GM19467 (cell line): Measurements from ENCODE around the gene PTPRU.
A peak's percentile ranks its signal among the peaks of the same experiment; 100 is the strongest.

Experiments
- ATAC-seq: cut with Tn5 transposase; IDR thresholded peaks from one replicate; pipeline ENCODE4 v1.9.1; 2021; ENCODE audit warnings: mild to moderate bottlenecking, moderate library complexity; ENCODE audit not compliant: unreplicated experiment

PTPRU gene

GRCh38 chr1:29235955-29236711, at the start of gene PTPRU:
PTPRU (plus strand) TSS chr1:29236522; CDS start chr1:29236645, 123 bp downstream.
- ATAC-seq: peak; percentile 60

GRCh38 chr1:29186707-29187106, 49.6 kb upstream of the PTPRU start:
- ATAC-seq: no peak

DNA sequence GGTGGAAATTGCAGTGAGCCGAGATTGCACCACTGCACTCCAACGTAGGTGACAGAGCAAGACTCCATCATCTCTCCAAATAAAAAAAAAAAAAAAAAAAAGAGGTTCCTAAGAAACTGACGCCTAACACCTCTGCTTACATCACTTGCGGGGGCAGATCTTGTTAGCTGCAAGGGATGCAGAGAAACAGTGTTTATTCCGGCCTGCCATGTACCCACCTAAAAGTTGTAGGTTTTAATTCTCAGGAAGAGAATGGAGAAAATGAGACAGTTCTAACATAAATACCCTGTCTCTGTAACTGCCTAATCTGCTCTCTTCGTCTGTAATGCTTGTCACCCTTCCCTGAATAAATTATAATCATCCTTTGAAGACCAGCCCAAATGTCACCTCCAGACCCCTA, 45.6 kb upstream of the PTPRU start:
- no peak for ATAC-seq

- ATAC-seq: no peak
These were observed 42.4 kb upstream of the PTPRU start for GRCh38 chr1:29193879-29194455.

DNA sequence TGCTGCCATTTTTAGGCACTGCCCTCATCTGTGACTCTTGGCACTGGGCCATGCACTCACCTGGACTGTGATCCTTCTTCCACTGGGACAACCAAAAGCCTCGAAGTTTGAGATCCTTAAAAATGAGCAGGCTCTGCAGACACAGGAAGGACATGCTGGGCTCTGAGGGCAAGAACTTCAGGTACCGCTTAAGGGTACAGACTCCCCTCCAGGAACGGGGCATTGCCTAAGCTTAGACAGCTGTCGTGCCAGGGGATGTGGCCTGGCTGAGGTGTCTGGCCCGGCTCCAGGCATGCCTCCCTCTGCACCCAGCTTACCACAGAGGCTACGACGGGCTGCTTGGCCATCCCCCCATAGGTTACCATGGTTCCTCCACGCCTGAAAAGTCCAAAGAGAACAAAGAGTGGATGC, 40.4 kb upstream of the PTPRU start:
- ATAC-seq: no peak

DNA sequence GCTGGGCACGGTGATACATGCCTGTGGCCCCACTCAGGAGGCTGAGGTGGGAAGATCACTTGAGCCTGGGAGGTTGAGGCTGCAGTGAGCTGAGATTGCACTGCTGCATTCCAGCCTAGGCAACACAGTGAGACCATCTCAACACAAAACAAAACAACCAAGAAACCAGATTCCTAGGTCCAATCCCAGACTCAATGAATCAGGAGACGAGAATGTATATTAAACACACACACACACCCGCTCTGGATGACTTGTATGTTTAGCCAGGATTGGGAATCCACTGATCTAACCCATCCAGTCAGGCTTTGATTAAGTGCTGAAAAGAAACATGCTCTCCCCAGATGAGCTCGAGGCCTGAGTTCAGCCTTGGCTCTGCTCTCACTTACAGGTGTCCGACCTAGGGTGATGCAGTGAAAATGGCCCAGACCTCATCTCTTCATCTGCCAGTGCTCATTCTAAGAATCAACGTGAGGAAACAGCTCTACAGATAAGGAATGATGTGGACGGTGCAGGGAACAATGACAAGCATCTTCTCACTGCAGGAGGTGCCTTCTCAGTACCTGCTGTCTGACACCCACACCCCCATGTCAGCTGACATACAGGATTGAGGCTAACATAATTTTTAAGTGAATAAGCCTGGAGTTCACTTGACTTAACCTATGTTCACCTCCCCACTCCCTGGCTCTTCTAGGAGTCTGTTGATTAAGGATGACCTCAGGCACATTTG, 39.3 kb upstream of the PTPRU start:
- ATAC-seq: no peak

GRCh38 chr1:29197590-29197924, 38.8 kb upstream of the PTPRU start:
- ATAC-seq: no peak

DNA sequence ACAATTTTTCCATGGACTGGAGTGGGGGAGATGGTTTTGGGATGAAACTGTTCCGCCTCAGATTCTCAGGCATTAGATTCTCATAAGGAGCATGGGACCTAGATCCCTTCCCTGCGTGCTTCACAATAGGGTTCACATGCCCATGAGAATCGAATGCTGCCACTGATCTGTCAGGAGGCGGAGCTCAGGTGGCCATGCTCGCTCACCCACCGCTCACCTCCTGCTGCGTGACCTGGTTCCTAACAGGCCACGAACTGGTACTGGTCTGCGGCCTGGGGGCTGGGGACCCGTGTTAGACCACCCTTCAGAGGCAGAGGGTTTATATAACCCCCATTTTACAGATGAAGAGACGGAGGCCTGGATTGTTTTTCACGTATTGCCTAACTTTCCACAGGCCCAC, 38.3 kb upstream of the PTPRU start:
- ATAC-seq: no peak

DNA sequence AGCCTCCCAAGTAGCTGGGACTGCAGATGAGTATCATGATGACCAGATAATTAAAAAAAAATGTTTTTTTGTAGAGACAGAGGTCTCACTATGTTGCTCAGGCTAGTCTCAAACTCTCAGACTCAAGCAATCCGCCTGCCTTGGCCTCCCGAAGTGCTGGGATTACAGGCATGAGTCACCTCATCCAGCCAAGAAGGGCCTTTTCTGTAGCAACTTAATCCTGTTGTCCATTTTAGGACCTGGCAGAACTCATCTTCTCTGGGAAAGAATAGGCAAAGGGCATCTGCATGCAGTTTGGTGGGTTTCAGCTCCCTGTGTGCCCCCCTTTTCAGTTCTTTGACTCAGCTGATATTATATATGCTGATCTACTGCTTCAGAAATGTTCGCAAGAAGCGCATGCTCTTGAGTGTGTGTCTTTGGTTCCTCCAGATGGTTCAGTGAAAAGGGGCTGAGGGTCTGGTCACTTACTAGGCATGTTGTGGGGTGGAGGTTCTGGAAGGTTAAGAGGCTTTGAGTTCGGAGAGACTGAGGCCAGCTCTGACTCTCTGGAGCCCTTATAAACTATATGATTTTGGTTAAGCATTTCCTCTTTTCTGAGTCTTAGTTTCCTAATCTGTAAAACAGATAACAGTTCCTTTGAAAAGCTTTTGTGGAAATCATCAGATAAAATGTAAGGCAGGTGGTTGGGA, 35.3 kb upstream of the PTPRU start:
- no peak for ATAC-seq

DNA sequence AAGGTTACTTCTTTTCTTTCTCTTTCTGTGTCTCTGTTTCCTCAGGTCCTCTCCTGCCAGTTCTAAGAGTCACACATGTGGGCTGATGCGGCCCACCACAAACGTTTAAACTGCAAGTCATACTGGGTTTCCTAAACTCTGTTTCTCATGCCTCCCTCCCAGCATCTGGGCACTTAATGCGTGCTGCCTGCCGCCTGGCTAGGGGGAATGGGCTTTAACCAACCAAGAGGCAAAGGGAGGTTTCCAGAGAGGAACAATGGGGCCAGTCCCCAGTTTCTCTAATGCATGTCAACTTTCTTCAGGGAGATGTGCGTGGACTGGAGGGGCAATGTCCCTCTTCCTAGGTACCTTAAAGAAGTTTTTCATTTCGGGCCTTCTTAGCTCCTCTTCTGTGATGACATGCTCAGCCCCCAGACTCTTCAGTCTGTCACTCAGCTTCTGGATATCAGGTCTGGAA, 34.7 kb upstream of the PTPRU start:
- ATAC-seq: no peak

GRCh38 chr1:29202053-29202452, 34.3 kb upstream of the PTPRU start:
- no peak for ATAC-seq

GRCh38 chr1:29202584-29203340, 33.6 kb upstream of the PTPRU start:
- ATAC-seq: peak; percentile 56

GRCh38 chr1:29208442-29208841, 27.9 kb upstream of the PTPRU start:
- ATAC-seq: no peak

DNA sequence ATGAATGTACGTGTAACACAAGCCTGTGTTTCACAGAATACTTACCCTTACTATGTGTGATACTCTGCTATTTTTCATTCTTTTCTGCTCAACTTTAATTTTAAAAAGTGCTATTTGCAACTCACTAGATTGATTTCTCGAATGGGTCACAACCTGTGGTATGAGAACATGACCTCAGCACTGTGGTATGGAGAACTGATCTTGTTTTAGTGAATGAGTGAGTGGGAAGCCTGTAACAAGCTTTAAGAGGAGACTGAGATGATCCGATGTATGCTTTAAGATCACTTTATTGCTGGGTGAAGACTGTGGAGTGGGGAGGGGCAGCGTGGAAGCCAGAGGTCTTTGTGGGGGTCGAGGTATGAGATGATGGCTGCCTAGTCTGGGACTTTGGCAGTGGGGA, 27.1 kb upstream of the PTPRU start:
- ATAC-seq: no peak

DNA sequence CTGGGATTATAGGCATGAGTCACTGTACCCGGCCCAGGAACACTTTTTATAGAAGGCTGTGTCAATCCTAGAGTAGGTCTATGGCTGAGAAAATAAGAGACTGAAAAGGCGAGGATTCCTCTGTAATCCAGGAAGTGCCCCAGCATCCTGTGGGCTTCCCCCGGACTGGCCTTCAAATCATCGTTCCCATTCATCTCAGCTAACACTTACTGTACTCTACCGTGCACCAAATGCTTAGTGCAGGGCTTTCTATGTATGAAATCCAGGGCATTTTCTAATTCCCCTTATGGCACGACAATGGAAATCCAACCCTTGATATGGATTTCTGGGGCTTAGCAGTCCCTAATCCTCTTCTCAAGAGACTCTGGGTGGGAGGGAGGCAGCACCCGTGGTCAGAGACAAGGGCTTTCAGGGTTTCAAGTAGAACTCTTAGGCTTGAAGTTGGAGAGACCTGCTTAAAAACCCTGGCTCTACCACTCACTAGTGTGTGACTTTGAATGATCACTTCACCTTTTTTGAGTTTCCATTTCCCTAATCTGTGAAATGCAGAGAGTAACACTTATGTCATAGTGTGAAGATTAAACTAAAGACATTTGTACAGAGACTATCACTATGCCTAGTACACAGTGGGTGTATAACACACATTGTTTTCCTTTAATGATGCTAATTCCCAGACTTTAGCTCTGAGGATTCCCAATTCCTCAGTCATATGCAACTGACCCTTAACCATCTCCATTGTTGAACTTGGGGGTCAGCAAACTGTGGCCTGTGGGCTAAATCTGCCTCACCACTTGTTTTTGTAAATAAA, 25.8 kb upstream of the PTPRU start:
- no peak for ATAC-seq

GRCh38 chr1:29211086-29212030, 25.0 kb upstream of the PTPRU start:
- ATAC-seq: no peak

- no peak for ATAC-seq
These were observed 23.3 kb upstream of the PTPRU start for GRCh38 chr1:29213055-29213454.

DNA sequence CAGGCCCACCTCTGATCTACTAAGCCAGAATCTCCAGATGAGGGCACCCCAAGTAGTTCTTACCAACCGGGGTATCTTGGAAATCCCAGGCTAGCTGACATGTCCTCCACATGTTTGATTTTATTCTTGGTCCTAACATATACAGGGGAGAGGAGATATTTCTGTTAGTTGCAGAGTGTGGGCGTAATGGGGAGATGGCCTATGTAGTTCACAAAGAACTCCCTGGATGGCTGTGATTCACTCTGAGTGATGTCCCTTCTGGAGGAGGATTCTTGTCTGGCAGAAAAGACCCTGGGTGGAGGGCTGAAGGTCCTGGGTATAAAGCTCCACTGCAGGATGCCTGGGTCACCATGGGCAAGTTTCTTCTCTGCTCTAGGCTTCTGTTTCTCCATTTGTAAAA, 18.7 kb upstream of the PTPRU start:
- ATAC-seq: no peak

GRCh38 chr1:29218223-29218622, 18.1 kb upstream of the PTPRU start:
- ATAC-seq: no peak
